ENCODE measurements around the gene CDK5.
A peak's percentile ranks its signal among the peaks of the same experiment; 100 is the strongest.

Gene CDK5

DNA sequence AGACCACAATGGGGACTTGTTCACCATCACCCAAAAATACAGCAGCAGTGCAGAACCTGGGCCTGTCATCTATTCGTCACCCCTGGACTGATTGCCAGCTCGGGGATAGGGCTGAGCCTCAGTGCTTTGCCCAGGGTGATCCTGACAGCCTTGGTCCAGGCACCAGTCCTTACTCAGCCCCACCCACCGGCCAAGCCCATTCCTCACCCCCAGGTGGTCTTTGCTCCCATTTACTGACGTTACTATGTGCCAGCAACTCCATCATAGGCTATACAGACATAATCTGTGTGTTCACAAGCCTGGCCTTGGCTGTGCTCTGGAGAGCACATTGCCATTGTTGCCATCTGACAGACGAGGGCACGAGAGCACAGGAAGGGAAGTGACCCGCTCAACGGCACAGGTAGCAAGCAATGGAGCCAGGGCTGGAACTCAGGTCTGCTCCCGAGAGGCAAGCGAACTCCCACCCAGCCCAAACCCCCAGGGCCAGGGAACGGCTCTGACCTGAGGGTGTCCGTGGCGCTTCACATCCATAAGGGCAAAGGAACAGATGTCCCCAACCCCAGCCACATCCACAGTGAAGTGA lies 40.2 kb downstream of the CDK5 start:
- Histone ChIP-seq H3K27ac (ENCODE audit: low read depth, low read length) (no peak overlapping the region), H3K9me2 (replicated peaks; ENCODE audit: insufficient read depth, low read length) (no peaks in the 10 kb centered on the region), H4K20me1 (ENCODE audit: low read depth, low read length) (no peaks in the 10 kb centered on the region), H3K4me2 (ENCODE audit: low read depth, low read length, poor library complexity, severe bottlenecking) (peak overlapping the region; percentile 40), H3K36me3 (ENCODE audit: low read length) (no peaks in the 10 kb centered on the region), H3K27me3 (ENCODE audit: low read length) (no peaks in the 10 kb centered on the region), H3K4me3 (ENCODE audit: insufficient read depth, low read length, poor library complexity, severe bottlenecking) (no peak overlapping the region), H3F3A (ENCODE audit: insufficient read depth) (no peaks in the 10 kb centered on the region), H3K79me2 (ENCODE audit: insufficient read depth, low read length) (no peaks in the 10 kb centered on the region), H3K9me3 (ENCODE audit: insufficient read depth, low read length) (no peaks in the 10 kb centered on the region), H2AFZ (ENCODE audit: low read depth, low read length, severe bottlenecking) (peak overlapping the region; percentile 38), H3K9ac (ENCODE audit: low read length) (peak overlapping the region; percentile 24; the same call in 1 of the 2 replicates)
- no peak for TF ChIP-seq CTCF (IDR thresholded peaks at IDR 0.05; ENCODE audit: insufficient read depth, low read length, poor library complexity, severe bottlenecking)
- TF ChIP-seq EZH2phosphoT487 (conservative IDR thresholded peaks at IDR 0.05; ENCODE audit: low read length), result no peak

DNA sequence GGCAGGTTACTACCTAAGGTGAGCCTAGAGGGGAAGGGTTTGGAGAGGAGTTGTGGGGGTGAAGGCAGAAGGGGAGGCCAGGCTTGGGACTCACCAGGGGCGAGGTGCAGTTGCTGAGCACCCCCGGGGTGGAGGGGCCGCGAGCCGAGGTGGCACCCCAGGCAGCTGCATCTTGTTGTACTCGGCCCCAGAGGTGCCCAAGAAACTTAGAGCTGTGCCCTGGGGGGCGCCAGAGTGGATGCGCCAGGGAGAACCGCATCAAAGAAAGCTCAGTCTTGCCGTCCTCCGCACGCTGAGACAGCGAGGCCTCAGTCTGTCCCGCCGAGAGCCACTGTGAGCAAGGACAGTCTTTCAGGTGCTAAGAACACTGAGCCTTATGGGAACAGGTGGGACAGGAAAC lies 40.8 kb downstream of the CDK5 start:
- Histone ChIP-seq H3K4me2 (ENCODE audit: low read depth, low read length, poor library complexity, severe bottlenecking) (no peak overlapping the region), H3K27me3 (ENCODE audit: low read length) (no peaks in the 10 kb centered on the region), H3K9me2 (replicated peaks; ENCODE audit: insufficient read depth, low read length) (no peaks in the 10 kb centered on the region)

GRCh38 chr7:151016505-151016904 lies 41.2 kb downstream of the CDK5 start:
- Histone ChIP-seq H2AFZ (ENCODE audit: low read depth, low read length, severe bottlenecking) (no peak overlapping the region), H3K36me3 (ENCODE audit: low read length) (no peaks in the 10 kb centered on the region), H3K9me3 (ENCODE audit: insufficient read depth, low read length) (no peaks in the 10 kb centered on the region), H3K27me3 (ENCODE audit: low read length) (no peaks in the 10 kb centered on the region), H3K9ac (ENCODE audit: low read length) (no peak overlapping the region), H3K27ac (ENCODE audit: low read depth, low read length) (no peak overlapping the region), H4K20me1 (ENCODE audit: low read depth, low read length) (no peaks in the 10 kb centered on the region), H3K4me3 (ENCODE audit: insufficient read depth, low read length, poor library complexity, severe bottlenecking) (no peak overlapping the region), H3F3A (ENCODE audit: insufficient read depth) (no peaks in the 10 kb centered on the region), H3K9me2 (replicated peaks; ENCODE audit: insufficient read depth, low read length) (no peaks in the 10 kb centered on the region), H3K4me2 (ENCODE audit: low read depth, low read length, poor library complexity, severe bottlenecking) (no peak overlapping the region), H3K79me2 (ENCODE audit: insufficient read depth, low read length) (no peaks in the 10 kb centered on the region)
- TF ChIP-seq EZH2phosphoT487 (conservative IDR thresholded peaks at IDR 0.05; ENCODE audit: low read length) (no peak), CTCF (IDR thresholded peaks at IDR 0.05; ENCODE audit: insufficient read depth, low read length, poor library complexity, severe bottlenecking) (no peak)

More for the DNA sequence above, 40.8 kb downstream of the CDK5 start:
- H3K79me2 ChIP-seq (ENCODE audit: insufficient read depth, low read length), result no peaks in the 10 kb centered on the region
- no peak overlapping the region for H3K9ac ChIP-seq (ENCODE audit: low read length)
- H4K20me1 ChIP-seq (ENCODE audit: low read depth, low read length), result no peaks in the 10 kb centered on the region
- no peak for TF ChIP-seq EZH2phosphoT487 (conservative IDR thresholded peaks at IDR 0.05; ENCODE audit: low read length)
- TF ChIP-seq CTCF (IDR thresholded peaks at IDR 0.05; ENCODE audit: insufficient read depth, low read length, poor library complexity, severe bottlenecking), result no peak
- no peaks in the 10 kb centered on the region for H3F3A ChIP-seq (ENCODE audit: insufficient read depth)
- no peak overlapping the region for H3K27ac ChIP-seq (ENCODE audit: low read depth, low read length)
- no peaks in the 10 kb centered on the region for H3K36me3 ChIP-seq (ENCODE audit: low read length)
- H3K9me3 ChIP-seq (ENCODE audit: insufficient read depth, low read length), result no peaks in the 10 kb centered on the region
- H2AFZ ChIP-seq (ENCODE audit: low read depth, low read length, severe bottlenecking), result no peak overlapping the region
- no peak overlapping the region for H3K4me3 ChIP-seq (ENCODE audit: insufficient read depth, low read length, poor library complexity, severe bottlenecking)
